PFSK-1 (cell line): ENCODE measurements around the gene NCK2.

Experiments
- FOXP2 ChIP-seq: optimal IDR thresholded peaks from 2 replicates; pipeline ENCODE3; 2011; ENCODE audit warnings: borderline replicate concordance, control low read depth, inconsistent platforms; ENCODE audit not compliant: insufficient read depth; ENCODE audit errors: extremely low read length, extremely low read depth
- POLR2AphosphoS5 ChIP-seq: IDR thresholded peaks from 2 replicates; pipeline ENCODE4 v1.6.1; 2012; ENCODE audit warnings: low read depth, mild to moderate bottlenecking, control low read depth, low read length, moderate library complexity
- SIN3A ChIP-seq: IDR thresholded peaks from 2 replicates; pipeline ENCODE4 v1.6.1; 2012; ENCODE audit warnings: mild to moderate bottlenecking, low read length, moderate library complexity, borderline replicate concordance; ENCODE audit not compliant: insufficient read depth
- TAF1 ChIP-seq: IDR thresholded peaks from 2 replicates; pipeline ENCODE4 v1.6.1; 2012; ENCODE audit warnings: low read length, control low read depth, borderline replicate concordance; ENCODE audit not compliant: insufficient read depth
- TF ChIP-seq, protein P1 (sequence below), 2 experiments: IDR thresholded peaks; 2 replicates each; pipeline versions ENCODE4 v1.6.1 to v1.8.0; 2011 to 2012; ENCODE audit warnings: low read depth in 2 of 2, low read length in 2 of 2, control low read depth in 1 of 2, inconsistent platforms in 1 of 2, mild to moderate bottlenecking in 1 of 2, moderate library complexity in 1 of 2; ENCODE audit not compliant: insufficient read depth in 1 of 2

Gene NCK2

DNA sequence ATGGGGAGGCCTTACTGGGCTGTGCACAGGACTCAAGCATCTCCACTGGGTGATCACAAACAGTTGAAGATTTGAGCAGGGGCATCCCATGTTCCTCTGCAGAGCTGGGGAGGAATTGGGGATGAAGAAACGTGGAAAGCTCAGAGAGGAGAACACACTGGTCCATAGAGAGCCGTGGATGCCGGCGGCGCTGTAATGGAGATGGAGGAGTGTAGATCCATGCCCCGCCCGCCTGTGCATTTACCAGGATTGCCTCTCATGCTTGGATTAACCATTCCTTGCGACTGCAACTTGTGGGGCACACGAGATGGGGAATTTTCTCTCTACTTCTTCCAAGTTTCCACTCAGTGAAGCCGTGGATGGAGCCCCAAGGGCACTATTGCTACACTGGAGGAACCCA is 115.9 kb downstream of the NCK2 start:
- TF ChIP-seq TAF1 (no peak), SIN3A (no peak), POLR2AphosphoS5 (no peak), FOXP2 (no peak)
- TF ChIP-seq, protein P1, sequence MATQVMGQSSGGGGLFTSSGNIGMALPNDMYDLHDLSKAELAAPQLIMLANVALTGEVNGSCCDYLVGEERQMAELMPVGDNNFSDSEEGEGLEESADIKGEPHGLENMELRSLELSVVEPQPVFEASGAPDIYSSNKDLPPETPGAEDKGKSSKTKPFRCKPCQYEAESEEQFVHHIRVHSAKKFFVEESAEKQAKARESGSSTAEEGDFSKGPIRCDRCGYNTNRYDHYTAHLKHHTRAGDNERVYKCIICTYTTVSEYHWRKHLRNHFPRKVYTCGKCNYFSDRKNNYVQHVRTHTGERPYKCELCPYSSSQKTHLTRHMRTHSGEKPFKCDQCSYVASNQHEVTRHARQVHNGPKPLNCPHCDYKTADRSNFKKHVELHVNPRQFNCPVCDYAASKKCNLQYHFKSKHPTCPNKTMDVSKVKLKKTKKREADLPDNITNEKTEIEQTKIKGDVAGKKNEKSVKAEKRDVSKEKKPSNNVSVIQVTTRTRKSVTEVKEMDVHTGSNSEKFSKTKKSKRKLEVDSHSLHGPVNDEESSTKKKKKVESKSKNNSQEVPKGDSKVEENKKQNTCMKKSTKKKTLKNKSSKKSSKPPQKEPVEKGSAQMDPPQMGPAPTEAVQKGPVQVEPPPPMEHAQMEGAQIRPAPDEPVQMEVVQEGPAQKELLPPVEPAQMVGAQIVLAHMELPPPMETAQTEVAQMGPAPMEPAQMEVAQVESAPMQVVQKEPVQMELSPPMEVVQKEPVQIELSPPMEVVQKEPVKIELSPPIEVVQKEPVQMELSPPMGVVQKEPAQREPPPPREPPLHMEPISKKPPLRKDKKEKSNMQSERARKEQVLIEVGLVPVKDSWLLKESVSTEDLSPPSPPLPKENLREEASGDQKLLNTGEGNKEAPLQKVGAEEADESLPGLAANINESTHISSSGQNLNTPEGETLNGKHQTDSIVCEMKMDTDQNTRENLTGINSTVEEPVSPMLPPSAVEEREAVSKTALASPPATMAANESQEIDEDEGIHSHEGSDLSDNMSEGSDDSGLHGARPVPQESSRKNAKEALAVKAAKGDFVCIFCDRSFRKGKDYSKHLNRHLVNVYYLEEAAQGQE (IDR thresholded peaks at IDR 0.05; ENCODE audit: insufficient read depth in 1 of 2, low read depth in 2 of 2, low read length in 2 of 2), result no peak

DNA sequence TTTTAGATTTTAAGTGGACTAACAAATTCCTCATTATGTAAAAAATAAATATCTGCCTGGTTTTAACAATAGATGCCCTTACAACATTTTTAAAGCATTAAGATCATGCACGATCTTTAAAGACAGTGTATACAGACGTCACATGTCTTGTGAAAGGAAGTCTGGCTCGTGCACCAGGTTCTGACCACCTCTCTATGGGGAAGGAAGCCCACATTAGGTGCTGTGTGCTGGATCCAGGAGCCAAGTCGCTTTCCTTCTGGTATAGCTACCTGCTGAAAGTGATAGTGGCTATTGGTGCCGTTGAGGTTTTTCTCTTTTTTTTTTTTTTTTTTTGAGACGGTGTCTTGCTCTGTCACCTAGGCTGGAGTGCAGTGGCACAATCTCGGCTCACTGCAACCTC is 116.5 kb downstream of the NCK2 start:
- TF ChIP-seq, protein P1 (IDR thresholded peaks at IDR 0.05; ENCODE audit: insufficient read depth in 1 of 2, low read depth in 2 of 2, low read length in 2 of 2), result no peak
- TF ChIP-seq SIN3A, result no peak
- TF ChIP-seq TAF1, result no peak
- TF ChIP-seq POLR2AphosphoS5, result no peak
- no peak for TF ChIP-seq FOXP2

DNA sequence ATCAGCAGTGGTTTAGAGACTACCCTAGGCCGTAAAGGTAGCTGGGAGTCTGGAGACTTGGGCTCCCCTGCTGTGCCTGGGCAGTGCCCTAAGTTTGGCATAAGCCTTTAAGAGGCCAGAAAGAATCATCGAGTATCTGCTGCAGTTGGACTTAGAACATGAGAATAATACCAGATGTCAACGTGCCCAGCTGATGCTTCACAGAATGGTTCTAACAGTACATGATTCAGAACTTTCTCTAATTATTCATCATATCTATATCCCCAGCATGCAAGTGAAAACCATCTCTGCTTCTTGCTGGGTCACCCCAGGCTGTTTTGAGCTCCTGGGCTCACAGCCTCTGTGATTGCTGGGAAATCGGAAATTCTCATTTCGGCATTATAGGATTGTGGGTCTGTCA is 118.1 kb downstream of the NCK2 start:
- TF ChIP-seq FOXP2, result no peak
- TF ChIP-seq, protein P1 (IDR thresholded peaks at IDR 0.05; ENCODE audit: insufficient read depth in 1 of 2, low read depth in 2 of 2, low read length in 2 of 2), result no peak
- no peak for TF ChIP-seq TAF1
- no peak for TF ChIP-seq POLR2AphosphoS5
- no peak for TF ChIP-seq SIN3A

DNA sequence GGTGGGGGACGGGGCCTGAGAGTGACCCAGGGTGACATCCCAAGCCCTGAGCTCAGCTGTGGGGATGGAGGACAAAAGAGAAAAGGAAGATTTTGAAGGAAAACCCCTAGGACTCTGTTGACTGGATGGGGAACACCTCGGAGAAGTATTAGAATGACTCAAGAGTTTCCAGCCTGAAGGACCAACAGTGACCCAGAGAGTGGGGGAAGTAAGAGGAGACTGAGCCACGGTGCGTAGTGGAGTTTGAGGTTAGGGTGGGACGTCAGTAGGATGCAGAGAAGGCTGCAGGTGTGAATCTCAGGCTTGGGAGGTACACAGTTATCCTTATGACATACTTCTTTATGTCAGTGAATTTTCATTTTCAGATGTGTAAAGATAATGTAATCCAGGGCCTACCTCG is 119.5 kb downstream of the NCK2 start:
- no peak for TF ChIP-seq FOXP2
- no peak for TF ChIP-seq POLR2AphosphoS5
- no peak for TF ChIP-seq SIN3A
- TF ChIP-seq TAF1, result no peak
- TF ChIP-seq, protein P1 (IDR thresholded peaks at IDR 0.05; ENCODE audit: insufficient read depth in 1 of 2, low read depth in 2 of 2, low read length in 2 of 2), result no peak

DNA sequence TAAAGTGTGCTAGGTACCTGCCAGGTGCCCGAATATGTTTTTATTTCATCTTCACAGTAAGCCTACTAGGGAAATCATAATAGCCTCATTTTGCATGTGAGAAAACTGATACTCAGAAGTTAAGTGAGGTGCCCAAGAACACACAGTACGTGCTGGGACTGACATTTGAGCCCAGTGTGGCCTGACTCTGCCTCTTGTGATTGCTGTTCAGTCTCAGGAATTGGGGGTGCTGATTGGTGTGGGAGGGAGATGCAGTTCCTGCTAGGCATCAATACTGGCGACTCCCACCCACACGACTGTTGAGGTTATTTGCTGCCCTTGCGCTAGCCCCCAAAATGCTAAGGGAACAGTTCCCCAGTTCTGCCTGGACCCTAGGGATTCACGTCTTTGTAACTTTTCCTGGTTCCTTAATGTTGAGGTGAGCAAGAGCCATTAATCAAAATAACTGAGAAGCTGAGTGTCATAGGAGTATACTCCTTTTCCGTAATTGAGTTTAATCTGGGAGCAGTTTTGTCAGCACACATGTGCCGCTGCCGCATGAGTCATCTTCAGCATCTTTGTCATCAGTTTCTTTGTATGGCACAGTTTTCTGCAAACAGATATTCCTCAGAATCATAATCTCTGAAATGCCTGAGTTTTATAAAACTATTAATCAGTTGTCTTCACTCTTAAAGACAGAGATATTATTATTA is 120.7 kb downstream of the NCK2 start:
- TF ChIP-seq TAF1 (no peak), SIN3A (no peak), POLR2AphosphoS5 (no peak), FOXP2 (no peak)
- TF ChIP-seq, protein P1 (IDR thresholded peaks at IDR 0.05; ENCODE audit: insufficient read depth in 1 of 2, low read depth in 2 of 2, low read length in 2 of 2), result no peak
